IgD-negative memory B cell (primary cell): ENCODE results near the gene PTPN3. TPM values are rescaled to one million over a fixed set of nuclear protein-coding genes. Genes with fewer than 3 reads are reported as not detected.
A peak's percentile ranks its signal among the peaks of the same experiment; 100 is the strongest.
"Not testable (repeated sequence)": the region's sequence is repeated elsewhere in the genome, so short reads cannot be mapped to it uniquely, and the experiment has no call there.

Experiments
- H3K27ac Mint-ChIP-seq, 3 donors: one replicate each; pipeline ENCODE4 v1.8.0; 2020 to 2022; ENCODE audit warnings: mild to moderate bottlenecking in 3 of 3, mixed read lengths in 3 of 3, moderate library complexity in 1 of 3
- H3K27me3 Mint-ChIP-seq: one replicate; pipeline ENCODE4 v1.8.0; 2021; ENCODE audit warnings: mixed read lengths
- H3K36me3 Mint-ChIP-seq: one replicate; pipeline ENCODE4 v1.8.0; 2020; ENCODE audit warnings: mild to moderate bottlenecking, mixed read lengths
- H3K4me1 Mint-ChIP-seq, 3 donors: one replicate each; pipeline ENCODE4 v1.8.0; 2020 to 2022; ENCODE audit warnings: mixed read lengths in 3 of 3, mild to moderate bottlenecking in 1 of 3
- H3K4me3 Mint-ChIP-seq, 4 donors: one replicate each; pipeline ENCODE4 v1.8.0; 2020 to 2022; ENCODE audit warnings: mild to moderate bottlenecking in 4 of 4, mixed read lengths in 4 of 4, moderate library complexity in 3 of 4
- H3K9me3 Mint-ChIP-seq, 3 donors: one replicate each; pipeline ENCODE4 v1.8.0; 2020 to 2021; ENCODE audit warnings: mixed read lengths in 3 of 3, mild to moderate bottlenecking in 1 of 3
- polyA plus RNA-seq: library from polyadenylated mRNA; unstranded; fragments of 300-500 nt; fragmentation: Illumina TruSeq; gene quantifications from one replicate; pipeline ENCODE4 v1.2.3, GENCODE V29; 2021

Gene PTPN3
- not detected for polyA plus RNA-seq

GRCh38 chr9:109498195-109499092, at the start of gene PTPN3:
Gene PTPN3, minus strand, starts transcription at chr9:109498307. Its CDS starts 34,873 bp downstream, at chr9:109463434.
- Mint-ChIP-seq H3K36me3 (peaks cover under 1% of the 10 kb centered on the region), H3K4me1 (peaks cover 6 to 10% (median 7%) of the 10 kb centered on the region in 3 donors), H3K27ac (no peak within 1 kb of the TSS), H3K9me3 (no peaks in the 10 kb centered on the region), H3K4me3 (peak within 1 kb of the TSS in 1 of 4 donors; percentile 71), H3K27me3 (peaks cover 49% of the 10 kb centered on the region)

- H3K9me3 Mint-ChIP-seq: peaks cover 6 to 26% (median 20%) of the 10 kb centered on the region in 3 donors
- H3K36me3 Mint-ChIP-seq, H3K27ac Mint-ChIP-seq, H3K27me3 Mint-ChIP-seq, H3K4me3 Mint-ChIP-seq, H3K4me1 Mint-ChIP-seq: not testable (repeated sequence)
These were observed 46.8 kb upstream of the PTPN3 start for GRCh38 chr9:109544954-109545353.

- Mint-ChIP-seq H3K27ac (no peak overlapping the region), H3K27me3 (peaks cover 14% of the 10 kb centered on the region), H3K4me3 (no peak overlapping the region), H3K9me3 (peaks cover 6 to 19% (median 18%) of the 10 kb centered on the region in 3 donors), H3K36me3 (peaks cover under 1% of the 10 kb centered on the region), H3K4me1 (no peaks in the 10 kb centered on the region)
These were observed 44.8 kb upstream of the PTPN3 start for GRCh38 chr9:109542922-109543321.

GRCh38 chr9:109538346-109538745, 40.2 kb upstream of the PTPN3 start:
- peaks cover 17% of the 10 kb centered on the region for H3K27me3 Mint-ChIP-seq
- no peaks in the 10 kb centered on the region for H3K36me3 Mint-ChIP-seq
- no peaks in the 10 kb centered on the region for H3K4me1 Mint-ChIP-seq
- H3K27ac Mint-ChIP-seq: no peak overlapping the region
- H3K4me3 Mint-ChIP-seq: no peak overlapping the region
- H3K9me3 Mint-ChIP-seq: peaks cover 3 to 6% (median 6%) of the 10 kb centered on the region in 3 donors

- Mint-ChIP-seq H3K9me3 (peaks cover 0 to 2% (median 0%) of the 10 kb centered on the region in 3 donors), H3K27ac (no peak overlapping the region), H3K4me3 (no peak overlapping the region), H3K36me3 (no peaks in the 10 kb centered on the region), H3K27me3 (peaks cover 14% of the 10 kb centered on the region), H3K4me1 (no peaks in the 10 kb centered on the region)
These were observed 39.2 kb upstream of the PTPN3 start for GRCh38 chr9:109537288-109537687.

GRCh38 chr9:109536859-109537258, 38.8 kb upstream of the PTPN3 start:
- Mint-ChIP-seq H3K4me3 (no peak overlapping the region), H3K27me3 (peaks cover 12% of the 10 kb centered on the region), H3K9me3 (peaks cover 0 to 2% (median 0%) of the 10 kb centered on the region in 3 donors), H3K4me1 (no peaks in the 10 kb centered on the region), H3K36me3 (no peaks in the 10 kb centered on the region), H3K27ac (no peak overlapping the region)

- Mint-ChIP-seq H3K27ac (no peak overlapping the region), H3K4me1 (no peaks in the 10 kb centered on the region), H3K9me3 (peaks cover 0 to 1% (median under 1%) of the 10 kb centered on the region in 3 donors), H3K27me3 (peaks cover 11% of the 10 kb centered on the region), H3K36me3 (no peaks in the 10 kb centered on the region), H3K4me3 (no peak overlapping the region)
These were observed 37.3 kb upstream of the PTPN3 start for GRCh38 chr9:109535365-109535764.

GRCh38 chr9:109534151-109534550, 36.0 kb upstream of the PTPN3 start:
- Mint-ChIP-seq H3K4me3 (no peak overlapping the region), H3K4me1 (no peaks in the 10 kb centered on the region), H3K9me3 (peaks cover 0 to 4% (median 2%) of the 10 kb centered on the region in 3 donors), H3K27me3 (peaks cover 9% of the 10 kb centered on the region), H3K36me3 (no peaks in the 10 kb centered on the region), H3K27ac (no peak overlapping the region)

- H3K27ac Mint-ChIP-seq, H3K4me1 Mint-ChIP-seq, H3K4me3 Mint-ChIP-seq, H3K27me3 Mint-ChIP-seq, H3K36me3 Mint-ChIP-seq: not testable (repeated sequence)
- H3K9me3 Mint-ChIP-seq: peaks cover 0 to 14% (median 2%) of the 10 kb centered on the region in 3 donors
These were observed 34.5 kb upstream of the PTPN3 start for GRCh38 chr9:109532652-109533051.

GRCh38 chr9:109522106-109522505, 24.0 kb upstream of the PTPN3 start:
- H3K36me3 Mint-ChIP-seq: peaks cover 2% of the 10 kb centered on the region
- H3K27me3 Mint-ChIP-seq: peaks cover 3% of the 10 kb centered on the region
- no peaks in the 10 kb centered on the region for H3K9me3 Mint-ChIP-seq
- H3K4me1 Mint-ChIP-seq: peaks cover 0 to 2% (median 0%) of the 10 kb centered on the region in 3 donors
- H3K4me3 Mint-ChIP-seq: no peak overlapping the region
- no peak overlapping the region for H3K27ac Mint-ChIP-seq

GRCh38 chr9:109520475-109521132, 22.5 kb upstream of the PTPN3 start:
- peaks cover 3% of the 10 kb centered on the region for H3K27me3 Mint-ChIP-seq
- H3K36me3 Mint-ChIP-seq: no peaks in the 10 kb centered on the region
- H3K4me1 Mint-ChIP-seq: peaks cover 0 to 2% (median 0%) of the 10 kb centered on the region in 3 donors
- no peak overlapping the region for H3K4me3 Mint-ChIP-seq
- H3K9me3 Mint-ChIP-seq: no peaks in the 10 kb centered on the region
- H3K27ac Mint-ChIP-seq: no peak overlapping the region

GRCh38 chr9:109519366-109519765, 21.3 kb upstream of the PTPN3 start:
- Mint-ChIP-seq H3K4me1 (peaks cover 0 to 2% (median 0%) of the 10 kb centered on the region in 3 donors), H3K9me3 (no peaks in the 10 kb centered on the region), H3K36me3 (no peaks in the 10 kb centered on the region), H3K4me3 (no peak overlapping the region), H3K27ac (peak overlapping the region in 2 of 3 donors; percentile 4 to 18), H3K27me3 (peaks cover 7% of the 10 kb centered on the region)

GRCh38 chr9:109518621-109519335, 20.7 kb upstream of the PTPN3 start:
- H3K27ac Mint-ChIP-seq: peak overlapping the region in 1 of 3 donors; percentile 35
- no peaks in the 10 kb centered on the region for H3K36me3 Mint-ChIP-seq
- H3K4me3 Mint-ChIP-seq: no peak overlapping the region
- no peaks in the 10 kb centered on the region for H3K9me3 Mint-ChIP-seq
- peaks cover 7% of the 10 kb centered on the region for H3K27me3 Mint-ChIP-seq
- H3K4me1 Mint-ChIP-seq: peaks cover 0 to 2% (median 0%) of the 10 kb centered on the region in 3 donors

- Mint-ChIP-seq H3K4me1 (peaks cover 0 to 2% (median 0%) of the 10 kb centered on the region in 3 donors), H3K27ac (no peak overlapping the region), H3K4me3 (no peak overlapping the region), H3K36me3 (no peaks in the 10 kb centered on the region), H3K9me3 (no peaks in the 10 kb centered on the region), H3K27me3 (peaks cover 7% of the 10 kb centered on the region)
These were observed 19.8 kb upstream of the PTPN3 start for GRCh38 chr9:109517901-109518377.

GRCh38 chr9:109513871-109514270, 15.8 kb upstream of the PTPN3 start:
- Mint-ChIP-seq H3K4me1 (no peaks in the 10 kb centered on the region), H3K36me3 (no peaks in the 10 kb centered on the region), H3K4me3 (no peak overlapping the region), H3K9me3 (no peaks in the 10 kb centered on the region), H3K27me3 (peaks cover 6% of the 10 kb centered on the region), H3K27ac (no peak overlapping the region)
